ENCODE data around the gene PPP1R37. TPM values are rescaled to one million over a fixed set of nuclear protein-coding genes. Genes with fewer than 3 reads are reported as not detected.

PPP1R37 gene
- polyA plus RNA-seq, 1 donor = 24.8 TPM

Other genes starting within 250 kb of the PPP1R37 start
- gene NECTIN2, start 246.9 kb upstream of the PPP1R37 start, polyA plus RNA-seq (ENCODE audit: insufficient read length) = 55.4 TPM
- 31.1 TPM for gene TOMM40, start 201.9 kb upstream of the PPP1R37 start, polyA plus RNA-seq (ENCODE audit: insufficient read length)
- gene APOE, start 187.4 kb upstream of the PPP1R37 start, polyA plus RNA-seq (ENCODE audit: insufficient read length) = 98.9 TPM
- 25.3 TPM for gene APOC1, start 178.6 kb upstream of the PPP1R37 start, polyA plus RNA-seq (ENCODE audit: insufficient read length)
- not detected for gene APOC4, start 150.9 kb upstream of the PPP1R37 start, polyA plus RNA-seq (ENCODE audit: insufficient read length)
- 0.79 TPM for gene APOC2, start 147.1 kb upstream of the PPP1R37 start, polyA plus RNA-seq (ENCODE audit: insufficient read length)
- gene CLPTM1, start 137.8 kb upstream of the PPP1R37 start, polyA plus RNA-seq (ENCODE audit: insufficient read length) = 67.1 TPM
- gene RELB, start 91.7 kb upstream of the PPP1R37 start, polyA plus RNA-seq (ENCODE audit: insufficient read length) = 5.5 TPM
- 53.1 TPM for gene CLASRP, start 54.1 kb upstream of the PPP1R37 start, polyA plus RNA-seq (ENCODE audit: insufficient read length)
- 1.0 TPM for gene ZNF296, start 16.7 kb upstream of the PPP1R37 start, polyA plus RNA-seq (ENCODE audit: insufficient read length)
- gene GEMIN7, start 13.9 kb upstream of the PPP1R37 start, polyA plus RNA-seq (ENCODE audit: insufficient read length) = 22.6 TPM
- 0.21 TPM for gene NKPD1, start 67.8 kb downstream of the PPP1R37 start, polyA plus RNA-seq (ENCODE audit: insufficient read length)
- gene TRAPPC6A, start 85.1 kb downstream of the PPP1R37 start, polyA plus RNA-seq (ENCODE audit: insufficient read length) = 24.0 TPM
- gene BLOC1S3, start 85.6 kb downstream of the PPP1R37 start, polyA plus RNA-seq (ENCODE audit: insufficient read length) = 7.6 TPM
- gene EXOC3L2, start 152.2 kb downstream of the PPP1R37 start, polyA plus RNA-seq (ENCODE audit: insufficient read length) = 3.0 TPM
- gene MARK4, start 158.1 kb downstream of the PPP1R37 start, polyA plus RNA-seq (ENCODE audit: insufficient read length) = 39.1 TPM
- gene CKM, start 229.7 kb downstream of the PPP1R37 start, polyA plus RNA-seq (ENCODE audit: insufficient read length) = 4,137 TPM
- 0.41 TPM for gene KLC3, start 247.6 kb downstream of the PPP1R37 start, polyA plus RNA-seq (ENCODE audit: insufficient read length)

Data from hindlimb muscle (tissue), 1 donor.